NCI-H2029 (cell line): Measurements from ENCODE around the gene SPAG16.
"Not testable (repeated sequence)": the region's sequence is repeated elsewhere in the genome, so short reads cannot be mapped to it uniquely, and the experiment has no call there.

ENCODE experiments used
- DNase-seq: peaks from one replicate; lab custom pipeline; 2025; lab: John Stamatoyannopoulos, UW

The SPAG16 gene

DNA sequence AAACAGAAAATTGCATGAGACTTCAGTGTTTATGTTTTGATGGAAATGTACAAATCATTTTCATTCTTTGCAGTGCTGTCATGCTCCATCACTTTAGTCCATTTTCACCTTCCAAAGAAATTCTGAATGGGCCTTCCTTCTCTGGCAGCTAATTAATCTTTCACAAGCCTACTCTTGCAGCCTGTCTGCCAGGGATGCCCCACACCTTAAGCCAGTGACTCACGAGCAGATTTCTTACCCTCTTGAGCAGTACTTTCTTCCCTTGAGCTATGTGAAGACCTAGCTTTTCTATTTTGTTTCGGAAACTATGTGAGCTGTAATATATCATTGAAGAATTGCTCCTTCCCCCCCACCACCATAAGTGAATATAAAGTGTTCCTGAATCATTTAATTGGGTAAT, 722.3 kb downstream of the SPAG16 start:
- no peak for DNase-seq

DNA sequence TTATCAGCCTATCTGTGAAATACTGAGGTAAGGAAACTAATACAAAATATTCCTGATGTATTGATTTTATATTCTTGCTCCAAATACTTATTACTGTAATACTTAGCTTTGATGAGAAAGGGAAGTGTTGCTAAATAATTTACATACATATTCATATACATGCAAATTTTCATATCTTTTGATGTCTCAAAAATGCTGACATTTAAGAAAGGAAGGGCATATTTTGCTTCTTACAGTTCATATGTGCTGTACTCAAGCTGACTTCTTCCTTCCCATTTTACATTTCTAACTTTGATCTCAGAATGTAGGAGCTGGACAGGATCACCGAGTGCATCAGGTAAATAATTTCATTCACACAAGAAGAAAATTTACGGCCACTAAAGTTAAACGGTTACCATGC, 727.4 kb downstream of the SPAG16 start:
- no peak for DNase-seq

GRCh38 chr2:214014551-214015220, 730.4 kb downstream of the SPAG16 start:
- no peak for DNase-seq

GRCh38 chr2:214019229-214019972, 735.1 kb downstream of the SPAG16 start:
- DNase-seq: no peak

- no peak for DNase-seq
Measured at GRCh38 chr2:214019973-214020345, 735.7 kb downstream of the SPAG16 start.

DNA sequence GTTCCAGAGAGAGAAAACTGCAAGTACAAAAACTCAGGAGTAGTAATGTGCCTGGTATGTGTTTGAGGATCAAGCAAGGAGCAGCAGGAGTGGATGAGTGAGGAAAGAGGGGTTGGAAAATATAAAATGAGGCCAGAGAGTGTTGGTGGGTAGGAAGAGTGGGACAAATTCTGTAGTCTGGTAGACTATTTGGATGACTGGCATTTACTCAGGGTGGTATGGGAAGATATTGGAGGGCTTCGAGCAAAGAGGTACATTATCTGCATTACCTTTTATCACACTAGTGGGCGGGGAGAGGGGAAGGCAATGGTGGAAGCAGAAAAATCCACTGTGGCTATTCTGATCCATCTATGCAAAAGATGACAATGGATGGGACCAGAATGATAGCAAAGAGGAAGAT, 744.9 kb downstream of the SPAG16 start:
- no peak for DNase-seq

DNA sequence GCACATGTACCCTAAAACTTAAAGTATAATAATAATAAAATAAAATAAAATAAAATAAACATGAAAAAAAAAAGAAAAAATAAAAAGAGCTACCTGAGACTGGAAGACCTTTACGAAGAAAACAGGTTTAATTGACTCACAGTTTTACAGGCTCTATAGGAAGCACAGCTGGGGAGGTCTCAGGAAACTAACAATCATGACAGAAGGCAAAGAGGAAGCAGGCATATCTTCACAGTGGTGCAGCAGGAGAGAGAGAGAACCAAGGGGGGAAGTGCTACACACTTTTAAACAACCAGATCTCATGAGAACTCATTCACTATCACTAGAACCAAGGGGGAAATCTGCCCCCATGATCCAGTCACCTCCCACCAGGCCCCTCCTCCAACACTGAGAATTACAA, 747.3 kb downstream of the SPAG16 start:
- no peak for DNase-seq

- DNase-seq: no peak
Measured at GRCh38 chr2:214034417-214034816, 750.2 kb downstream of the SPAG16 start.

DNA sequence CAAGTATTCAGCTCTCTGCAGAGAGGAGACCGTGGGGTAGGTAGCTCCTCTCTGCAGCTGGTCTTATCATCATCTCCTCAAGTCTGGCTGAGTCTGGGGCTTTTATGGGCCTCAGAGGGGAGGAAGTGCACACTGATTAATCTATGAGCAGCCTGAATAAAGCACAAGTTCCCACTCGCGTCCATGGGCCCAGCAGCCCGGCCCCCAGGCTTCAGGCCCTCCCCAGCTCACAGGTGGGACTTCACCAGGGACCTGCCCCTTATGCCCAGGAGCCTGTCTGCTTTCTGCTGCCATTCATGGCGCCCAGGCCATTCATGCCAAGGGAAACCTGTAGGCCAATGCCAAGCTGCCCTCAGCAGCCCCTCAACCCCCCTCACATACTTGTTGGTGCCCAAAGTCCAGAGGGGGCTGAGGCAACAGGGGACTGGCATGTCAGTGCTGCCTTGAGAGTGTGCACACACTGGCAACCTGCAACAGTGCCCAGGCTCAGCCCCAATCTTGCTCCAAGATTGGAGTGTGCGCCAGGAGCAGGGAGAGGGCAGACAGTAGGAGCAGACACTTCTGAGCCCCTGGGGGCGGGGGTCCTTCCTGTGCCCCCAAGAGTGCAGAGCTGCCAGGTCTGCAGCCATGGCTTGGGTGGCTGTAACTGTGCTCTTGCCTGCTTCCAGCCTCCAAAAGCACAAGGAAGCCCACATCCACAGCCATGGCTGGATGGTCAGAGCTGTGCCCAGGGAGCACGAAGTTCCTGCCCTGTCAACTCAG, 751.0 kb downstream of the SPAG16 start:
- no peak for DNase-seq

GRCh38 chr2:214035921-214036320, 751.7 kb downstream of the SPAG16 start:
- no peak for DNase-seq

DNA sequence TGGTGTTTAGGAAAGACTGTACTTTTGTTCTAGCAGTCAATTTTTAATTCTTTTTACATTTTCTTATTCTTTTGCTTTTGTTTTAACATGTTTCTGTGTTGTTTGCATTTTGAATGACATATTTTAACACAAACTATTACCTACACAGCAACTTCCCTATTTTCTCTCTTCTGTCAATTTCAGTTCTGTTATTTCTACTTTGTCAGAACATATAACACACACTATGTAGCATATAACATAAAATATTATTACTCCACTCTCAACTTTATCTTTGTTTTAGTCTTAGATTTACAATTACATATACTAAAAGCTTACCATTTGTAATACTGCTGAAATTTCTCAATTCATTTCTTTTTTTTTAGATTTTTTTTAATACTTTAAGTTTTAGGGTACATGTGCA, 753.9 kb downstream of the SPAG16 start:
- DNase-seq: no peak

GRCh38 chr2:214050731-214051130, 766.5 kb downstream of the SPAG16 start:
- no peak for DNase-seq

GRCh38 chr2:214051585-214051984, 767.3 kb downstream of the SPAG16 start:
- DNase-seq: no peak

DNA sequence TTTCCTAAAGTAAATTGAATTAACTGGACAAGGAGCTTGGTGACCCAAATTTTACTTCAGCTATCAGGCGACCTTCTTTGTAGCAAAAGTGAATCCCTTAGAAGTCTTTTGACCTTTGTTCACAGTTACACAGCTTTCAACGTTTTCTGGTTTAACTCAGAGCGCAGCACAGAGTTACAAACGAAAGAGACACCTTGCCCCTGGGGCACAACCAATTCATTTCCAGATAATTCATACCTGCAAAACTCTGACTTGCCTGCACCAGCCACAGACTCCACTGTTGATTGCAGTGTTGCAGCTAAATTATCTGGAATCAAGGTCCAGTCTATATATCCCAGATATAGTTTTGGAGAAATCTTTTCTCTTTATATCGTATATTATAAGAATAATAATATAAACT, 768.0 kb downstream of the SPAG16 start:
- DNase-seq: no peak

DNA sequence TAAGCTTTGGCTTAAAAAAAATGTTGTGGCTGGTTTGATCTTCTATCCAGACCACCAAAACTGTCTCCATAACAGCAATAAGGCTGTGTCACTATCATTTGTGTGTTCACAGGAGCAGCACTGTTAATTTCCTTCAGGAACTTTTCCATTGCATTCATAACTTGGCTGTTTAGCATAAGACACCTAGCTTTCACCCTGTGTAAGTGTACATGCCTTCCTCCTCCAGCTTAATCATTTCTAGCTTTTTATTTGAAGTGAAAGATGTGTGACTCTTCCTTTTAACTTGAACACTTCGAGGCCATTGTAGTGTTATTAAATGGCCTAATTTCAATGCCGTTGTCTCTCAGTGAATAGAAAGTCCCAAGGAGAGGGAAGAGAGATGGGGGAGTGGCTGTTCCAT, 773.7 kb downstream of the SPAG16 start:
- DNase-seq: no peak

DNA sequence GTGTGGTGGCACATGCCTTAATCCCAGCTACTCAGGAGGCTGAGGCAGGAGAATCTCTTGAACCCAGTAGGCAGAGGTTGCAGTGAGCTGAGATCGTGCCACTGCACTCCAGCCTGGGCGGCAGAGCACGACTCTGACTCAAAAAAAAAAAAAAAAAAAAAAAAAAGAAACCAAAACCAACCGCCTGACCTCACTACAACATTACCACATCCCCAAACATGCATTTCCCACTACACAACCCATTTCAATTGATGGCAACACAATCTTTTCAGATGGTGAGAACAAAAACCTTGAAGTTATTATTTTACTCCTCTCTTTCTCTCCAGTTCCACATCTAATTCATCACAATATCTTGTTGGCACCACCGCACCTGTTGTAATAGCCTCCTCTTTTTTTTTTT, 778.0 kb downstream of the SPAG16 start:
- not testable (repeated sequence) for DNase-seq

- DNase-seq: no peak
Measured at GRCh38 chr2:214064471-214064870, 780.2 kb downstream of the SPAG16 start.

GRCh38 chr2:214066862-214067261, 782.6 kb downstream of the SPAG16 start:
- no peak for DNase-seq

DNA sequence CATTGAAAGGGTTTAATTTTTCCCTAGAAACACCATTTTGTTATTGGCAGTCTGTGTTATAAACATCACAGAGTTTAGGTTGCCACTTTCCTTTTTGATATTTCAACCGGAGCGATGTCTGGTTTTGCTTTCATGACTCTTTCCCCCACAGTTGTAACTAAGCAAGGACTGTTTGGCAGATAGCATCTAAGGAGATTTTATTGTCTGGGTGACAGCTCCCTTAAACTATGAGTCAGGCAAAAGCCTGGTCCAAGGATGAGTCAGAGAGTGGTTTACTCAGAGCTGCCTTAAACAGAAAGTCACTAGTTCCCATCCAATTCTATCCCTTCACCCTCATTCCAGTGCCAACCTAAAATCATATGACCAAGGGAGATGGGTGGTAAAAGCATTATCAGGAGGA, 785.0 kb downstream of the SPAG16 start:
- DNase-seq: no peak

GRCh38 chr2:214075456-214075855, 791.2 kb downstream of the SPAG16 start:
- DNase-seq: no peak

- no peak for DNase-seq
Measured at GRCh38 chr2:214076527-214076926, 792.3 kb downstream of the SPAG16 start.

DNA sequence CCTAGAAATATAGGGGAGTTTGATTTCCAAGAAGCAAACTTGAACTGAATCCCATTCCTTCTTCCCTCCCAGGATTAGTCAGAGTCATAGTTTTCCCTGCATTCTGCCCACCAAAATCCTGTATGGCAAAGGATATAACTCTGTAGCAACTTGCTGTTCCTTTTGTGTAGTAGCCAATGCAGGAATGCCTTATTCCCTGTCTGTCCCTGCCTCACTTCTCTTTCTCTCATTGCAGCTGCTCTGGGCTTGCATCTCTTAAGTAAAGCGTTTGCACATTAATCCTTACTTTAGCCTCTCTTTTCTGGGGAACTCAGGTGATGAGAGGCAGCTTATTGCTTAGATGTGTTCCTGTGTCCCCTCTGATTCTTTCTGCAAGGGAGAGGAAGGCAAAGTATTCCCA, 793.5 kb downstream of the SPAG16 start:
- no peak for DNase-seq

- DNase-seq: no peak
Measured at GRCh38 chr2:214079032-214079431, 794.8 kb downstream of the SPAG16 start.
